HG03039 (cell line): ENCODE results near the gene MIER2.
A peak's percentile ranks its signal among the peaks of the same experiment; 100 is the strongest.
"Not testable (repeated sequence)": the region's sequence is repeated elsewhere in the genome, so short reads cannot be mapped to it uniquely, and the experiment has no call there.

Experiments
- ATAC-seq: cut with Tn5 transposase; IDR thresholded peaks from one replicate; pipeline ENCODE4 v1.9.1; 2021; ENCODE audit warnings: mild to moderate bottlenecking, moderate library complexity; ENCODE audit not compliant: unreplicated experiment

MIER2 gene, protein sequence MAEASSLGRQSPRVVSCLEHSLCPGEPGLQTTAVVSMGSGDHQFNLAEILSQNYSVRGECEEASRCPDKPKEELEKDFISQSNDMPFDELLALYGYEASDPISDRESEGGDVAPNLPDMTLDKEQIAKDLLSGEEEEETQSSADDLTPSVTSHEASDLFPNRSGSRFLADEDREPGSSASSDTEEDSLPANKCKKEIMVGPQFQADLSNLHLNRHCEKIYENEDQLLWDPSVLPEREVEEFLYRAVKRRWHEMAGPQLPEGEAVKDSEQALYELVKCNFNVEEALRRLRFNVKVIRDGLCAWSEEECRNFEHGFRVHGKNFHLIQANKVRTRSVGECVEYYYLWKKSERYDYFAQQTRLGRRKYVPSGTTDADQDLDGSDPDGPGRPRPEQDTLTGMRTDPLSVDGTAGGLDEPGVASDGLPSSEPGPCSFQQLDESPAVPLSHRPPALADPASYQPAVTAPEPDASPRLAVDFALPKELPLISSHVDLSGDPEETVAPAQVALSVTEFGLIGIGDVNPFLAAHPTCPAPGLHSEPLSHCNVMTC

DNA sequence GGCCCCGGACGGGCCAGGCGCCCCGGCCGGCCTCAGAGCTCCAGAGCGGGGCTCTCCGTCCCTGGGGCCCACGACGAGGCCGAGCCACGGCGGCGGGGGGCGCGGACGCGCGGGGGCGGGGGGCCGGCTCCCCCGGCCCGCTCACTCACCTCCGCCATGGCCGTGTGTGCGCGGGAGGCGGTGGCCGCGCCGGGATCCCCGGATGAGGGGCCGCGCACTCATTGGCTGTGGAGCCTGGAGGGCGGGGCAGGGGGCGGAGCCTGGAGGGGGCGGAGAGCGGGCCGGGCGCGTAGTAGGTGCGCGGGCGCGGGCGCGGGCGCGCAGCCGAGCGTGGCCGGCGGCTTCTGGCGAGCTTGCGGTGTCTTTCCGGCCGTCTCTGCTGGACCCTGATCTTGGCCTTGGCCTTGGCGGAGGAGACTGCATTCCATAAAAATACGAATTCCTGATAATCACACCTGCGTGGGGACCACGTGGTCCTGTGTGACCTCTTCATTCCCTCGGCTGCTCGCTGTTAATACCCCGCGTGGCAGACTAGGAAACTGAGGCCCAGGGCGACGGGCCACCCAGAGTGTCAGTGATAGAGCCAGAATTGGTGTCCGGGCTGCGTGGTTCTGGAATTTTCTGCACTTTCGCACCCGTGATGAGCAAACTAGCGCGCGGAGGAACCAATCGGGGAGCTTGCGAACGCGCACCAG is at the start of gene MIER2:
Gene MIER2 (minus strand): TSS at position 172 of the 695 bp plus-strand sequence. CDS start 14 bp downstream, at position 158.
- ATAC-seq = peak; percentile 75

DNA sequence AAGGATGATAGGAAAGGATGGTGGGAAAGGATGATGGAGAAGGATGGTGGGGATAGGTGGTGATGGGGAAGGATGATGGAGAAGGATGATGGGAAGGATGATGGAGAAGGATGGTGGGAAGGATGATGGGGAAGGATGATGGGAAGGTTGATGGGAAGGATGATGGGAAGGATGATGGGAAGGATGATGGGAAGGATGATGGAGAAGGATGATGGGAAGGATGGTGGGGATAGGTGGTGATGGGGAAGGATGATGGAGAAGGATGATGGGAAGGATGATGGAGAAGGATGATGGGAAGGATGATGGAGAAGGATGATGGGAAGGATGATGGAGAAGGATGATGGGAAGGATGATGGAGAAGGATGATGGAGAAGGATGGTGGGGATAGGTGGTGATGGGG is 49.0 kb upstream of the MIER2 start:
- ATAC-seq = not testable (repeated sequence)

DNA sequence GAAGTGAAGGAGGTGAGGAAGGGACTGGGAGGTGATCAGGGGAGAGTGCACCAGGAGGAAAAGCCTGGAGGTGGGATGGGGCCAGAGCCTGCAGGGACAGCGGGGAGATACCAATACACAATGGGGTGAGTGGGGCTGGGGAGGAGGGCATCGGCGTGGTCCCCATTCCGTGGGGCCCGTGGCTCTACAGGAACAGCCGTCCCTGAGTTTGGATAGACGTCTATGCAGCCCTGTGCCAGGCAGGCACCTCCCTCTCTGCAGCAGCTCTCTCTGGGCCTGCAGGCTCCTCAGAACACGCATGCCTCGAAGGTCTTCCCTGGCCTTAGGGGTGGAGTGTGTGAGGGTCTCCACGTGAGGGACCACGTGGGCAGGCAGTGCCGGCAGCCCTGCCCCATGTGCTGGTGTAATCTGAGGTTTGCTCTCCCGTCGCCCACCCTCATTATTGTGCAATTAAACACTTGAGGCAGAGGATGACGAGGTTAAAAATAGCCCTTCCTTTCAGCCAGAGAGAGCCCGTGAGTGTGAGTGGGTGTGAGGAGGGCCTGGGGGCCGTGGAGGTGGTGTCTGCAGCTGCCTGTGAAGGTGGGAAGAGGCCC is 47.9 kb upstream of the MIER2 start:
- ATAC-seq = no peak

DNA sequence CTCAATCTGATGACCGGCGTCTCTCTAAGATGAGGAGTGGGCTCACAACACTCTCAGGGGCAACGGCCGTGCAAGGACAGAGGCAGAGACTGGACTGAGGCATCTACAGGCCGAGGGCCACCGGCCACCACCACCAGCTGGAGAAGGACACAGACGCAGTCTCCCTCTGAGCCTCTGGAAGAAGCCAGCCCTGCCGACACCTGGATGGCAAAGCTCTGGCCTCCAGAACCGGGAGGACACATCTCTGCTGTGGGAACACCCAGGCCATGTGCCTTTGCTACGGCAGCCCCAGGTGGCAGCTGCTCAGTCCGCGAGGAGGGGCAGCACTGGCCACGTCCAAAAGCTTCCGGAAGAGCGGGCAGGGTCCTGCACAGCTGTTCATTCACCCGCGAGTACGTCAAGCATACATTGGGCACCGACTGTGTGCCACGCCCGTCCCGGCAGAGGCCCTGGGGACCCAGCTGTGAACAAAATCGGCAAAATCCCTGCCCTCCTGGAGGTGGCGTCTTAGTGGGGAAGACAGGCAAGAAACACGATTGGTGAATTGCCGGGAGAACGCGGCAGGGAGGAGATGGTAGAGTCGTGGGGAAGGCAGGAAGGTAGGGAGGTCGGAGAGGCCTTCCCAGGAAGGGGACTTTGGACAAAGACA is 47.3 kb upstream of the MIER2 start:
- no peak for ATAC-seq

DNA sequence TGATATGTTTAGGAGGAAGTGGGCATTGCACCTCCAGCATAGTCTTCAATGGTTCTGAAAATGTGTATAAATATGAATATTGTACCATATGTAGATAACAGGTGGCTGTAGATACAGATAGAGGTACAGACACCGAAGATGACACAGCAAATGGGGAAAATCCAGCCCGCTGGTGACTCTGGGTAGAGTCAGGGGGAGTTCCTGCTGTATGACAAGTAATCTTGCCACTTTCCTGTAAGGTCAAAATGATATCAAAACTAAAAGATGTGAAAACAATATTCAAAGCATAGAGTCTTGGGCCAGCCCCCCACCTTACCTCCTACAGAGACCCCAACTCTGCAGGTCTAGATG is 46.6 kb upstream of the MIER2 start:
- no peak for ATAC-seq

DNA sequence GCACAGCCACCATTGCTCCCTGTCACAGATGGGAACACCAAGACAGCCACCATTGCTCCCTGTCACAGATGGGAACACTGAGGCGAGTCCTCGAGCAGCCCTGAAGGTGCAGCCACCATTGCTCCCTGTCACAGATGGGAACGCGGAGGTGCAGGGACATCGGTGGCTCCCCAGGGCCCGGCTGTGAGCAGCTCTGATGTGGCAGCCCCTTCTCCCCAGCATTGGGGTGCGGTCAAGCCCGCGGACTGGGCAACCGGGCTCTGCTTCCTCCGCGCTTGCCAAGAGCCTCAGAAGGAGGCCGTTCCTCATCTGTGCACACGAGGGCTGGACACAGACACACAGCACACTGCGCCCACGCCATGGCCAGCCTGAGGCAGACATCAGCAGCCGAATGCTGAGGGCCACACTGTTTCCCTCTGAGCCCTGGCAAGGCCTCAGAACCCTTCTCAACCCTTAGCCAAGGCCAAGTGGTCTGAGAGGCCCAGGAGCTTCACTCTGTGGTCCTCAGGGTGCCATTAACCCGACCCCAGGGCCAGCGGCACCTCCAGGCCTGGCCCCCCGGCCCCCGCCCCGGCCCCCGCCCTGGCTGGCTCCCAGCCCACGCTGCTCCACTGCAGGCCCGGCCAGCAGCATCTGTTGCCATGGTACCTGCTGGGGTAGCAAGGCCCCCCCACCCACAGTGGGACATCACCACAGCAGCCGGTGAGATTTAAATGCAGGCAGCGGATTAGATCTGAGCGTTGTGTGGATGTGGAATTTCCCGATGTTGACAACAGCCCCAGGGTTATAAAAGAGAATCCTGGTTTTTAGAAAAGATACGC is 46.0 kb upstream of the MIER2 start:
- ATAC-seq = no peak

DNA sequence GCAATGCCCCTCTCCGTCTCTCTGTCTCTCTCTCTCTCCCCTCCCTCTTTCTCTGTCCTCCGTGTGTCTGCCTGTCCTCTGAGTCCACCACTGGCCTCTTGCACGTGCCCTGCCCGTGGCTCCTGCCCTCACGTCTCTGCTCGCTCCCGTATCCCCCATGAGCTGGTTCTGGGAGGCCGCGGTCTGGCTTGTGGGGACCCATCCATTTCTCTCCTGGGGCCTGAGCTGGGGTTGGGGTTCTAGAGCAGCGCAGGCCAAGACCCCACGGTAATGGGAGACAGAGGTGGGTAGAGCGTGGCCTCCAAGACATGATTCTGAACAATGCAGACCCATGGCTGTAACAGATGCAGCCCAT is 45.3 kb upstream of the MIER2 start:
- no peak for ATAC-seq

DNA sequence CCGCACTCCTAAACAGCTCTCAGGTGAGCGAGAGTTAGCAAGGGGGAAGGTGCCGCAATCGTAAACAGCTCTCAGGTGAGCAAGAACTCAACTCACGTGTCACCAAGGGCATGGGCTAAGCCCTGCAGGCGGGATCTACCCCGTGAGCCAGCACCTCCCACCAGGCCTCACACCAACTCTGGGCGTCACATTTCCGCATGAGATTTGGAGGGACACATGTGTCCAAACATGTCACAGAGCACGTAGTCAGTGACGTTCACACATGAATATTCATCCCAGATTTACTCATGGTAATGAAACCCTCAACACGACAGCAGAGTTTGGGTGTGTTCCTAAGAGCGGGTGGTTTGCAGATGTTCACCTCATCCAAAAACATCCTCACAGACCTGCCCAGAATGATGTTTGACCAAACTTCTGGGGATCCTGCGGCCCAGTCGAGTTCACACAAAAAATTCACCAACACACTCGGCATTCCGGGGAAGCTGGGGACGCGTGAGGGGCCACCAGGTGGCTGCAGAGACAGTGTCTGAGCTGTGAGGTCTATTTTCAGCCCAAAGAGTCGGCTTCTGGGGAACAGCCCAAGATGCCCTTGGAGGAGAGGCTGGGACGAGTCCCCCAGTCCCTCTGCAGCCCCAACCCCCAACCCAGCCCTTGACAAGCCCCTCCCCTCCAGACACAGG is 44.8 kb upstream of the MIER2 start:
- no peak for ATAC-seq

DNA sequence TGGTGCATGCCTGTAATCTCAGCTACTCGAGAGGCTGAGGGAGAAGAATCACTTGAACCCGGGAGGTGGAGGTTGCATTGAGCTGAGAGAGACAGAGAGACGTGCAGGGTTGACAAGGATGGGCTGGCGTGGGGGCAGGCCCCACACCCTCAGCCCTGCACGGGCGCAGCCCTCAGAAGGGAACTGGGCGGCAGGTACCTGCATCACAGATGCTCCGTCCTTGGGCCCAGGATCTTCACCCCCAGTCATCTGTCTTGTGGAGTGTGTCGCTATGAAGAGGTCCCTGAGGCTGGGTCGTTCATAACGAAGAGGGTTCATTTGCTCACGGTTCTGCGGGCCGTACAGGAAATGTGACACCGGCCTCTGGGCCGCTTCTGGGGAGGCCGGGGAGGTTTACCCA is 44.1 kb upstream of the MIER2 start:
- ATAC-seq = no peak

DNA sequence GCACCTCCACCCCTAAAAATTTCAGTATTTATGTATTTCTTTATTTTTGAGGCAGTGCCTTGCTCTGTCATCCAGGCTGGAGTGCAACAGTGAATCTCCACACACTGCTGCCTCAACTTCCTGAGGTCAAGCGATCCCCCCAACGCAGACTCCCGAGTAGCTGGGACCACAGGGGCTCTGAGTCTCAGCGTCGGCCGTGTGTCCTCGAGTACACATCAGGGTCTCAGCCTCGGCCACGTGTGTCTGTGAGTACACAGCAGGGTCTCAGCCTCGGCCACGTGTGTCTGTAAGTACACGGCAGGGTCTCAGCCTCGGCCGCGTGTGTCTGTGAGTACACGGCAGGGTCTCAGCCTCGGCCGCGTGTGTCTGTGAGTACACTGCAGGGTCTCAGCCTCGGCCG is 43.2 kb upstream of the MIER2 start:
- ATAC-seq = no peak

DNA sequence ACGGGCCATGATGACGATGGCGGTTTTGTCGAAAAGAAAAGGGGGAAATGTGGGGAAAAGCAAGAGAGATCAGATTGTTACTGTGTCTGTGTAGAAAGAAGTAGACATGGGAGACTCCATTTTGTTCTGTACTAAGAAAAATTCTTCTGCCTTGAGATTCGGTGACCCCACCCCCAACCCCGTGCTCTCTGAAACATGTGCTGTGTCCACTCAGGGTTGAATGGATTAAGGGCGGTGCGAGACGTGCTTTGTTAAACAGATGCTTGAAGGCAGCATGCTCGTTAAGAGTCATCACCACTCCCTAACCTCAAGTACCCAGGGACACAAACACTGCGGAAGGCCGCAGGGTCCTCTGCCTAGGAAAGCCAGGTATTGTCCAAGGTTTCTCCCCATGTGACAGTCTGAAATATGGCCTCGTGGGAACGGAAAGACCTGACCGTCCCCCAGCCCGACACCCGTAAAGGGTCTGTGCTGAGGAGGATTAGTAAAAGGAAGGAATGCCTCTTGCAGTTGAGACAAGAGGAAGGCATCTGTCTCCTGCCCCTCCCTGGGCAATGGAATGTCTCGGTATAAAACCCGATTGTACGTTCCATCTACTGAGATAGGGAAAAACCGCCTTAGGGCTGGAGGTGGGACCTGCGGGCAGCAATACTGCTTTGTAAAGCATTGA is 42.2 kb upstream of the MIER2 start:
- ATAC-seq = not testable (repeated sequence)

DNA sequence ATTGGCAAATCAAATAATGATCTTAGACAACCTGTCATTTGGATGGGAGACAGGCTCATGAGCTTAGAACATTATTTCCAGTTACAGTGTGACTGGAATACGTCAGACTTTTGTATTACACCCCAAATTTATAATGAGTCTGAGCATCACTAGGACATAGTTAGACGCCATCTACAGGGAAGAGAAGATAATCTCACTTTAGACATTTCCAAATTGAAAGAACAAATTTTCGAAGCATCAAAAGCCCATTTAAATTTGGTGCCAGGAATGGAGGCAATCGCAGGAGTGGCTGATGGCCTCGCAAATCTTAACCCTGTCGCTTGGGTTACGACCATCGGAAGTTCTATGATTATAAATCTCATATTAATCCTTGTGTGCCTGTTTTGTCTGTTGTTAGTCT is 41.6 kb upstream of the MIER2 start:
- not testable (repeated sequence) for ATAC-seq

DNA sequence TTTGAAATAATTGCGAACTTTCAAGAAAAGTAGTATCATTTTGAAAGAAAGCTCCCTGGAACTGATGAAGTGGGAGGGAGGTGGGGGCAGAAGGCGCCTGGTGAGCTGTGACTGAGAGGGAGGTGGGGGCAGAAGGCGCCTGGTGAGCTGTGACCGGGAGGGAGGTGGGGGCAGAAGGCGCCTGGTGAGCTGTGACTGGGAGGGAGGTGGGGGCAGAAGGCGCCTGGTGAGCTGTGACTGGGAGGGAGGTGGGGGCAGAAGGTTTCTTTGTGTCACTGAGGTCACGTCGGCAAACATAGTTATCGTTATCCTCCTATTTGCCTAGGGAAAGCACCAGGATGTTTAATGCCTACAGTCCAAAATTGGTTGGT is 40.2 kb upstream of the MIER2 start:
- no peak for ATAC-seq

DNA sequence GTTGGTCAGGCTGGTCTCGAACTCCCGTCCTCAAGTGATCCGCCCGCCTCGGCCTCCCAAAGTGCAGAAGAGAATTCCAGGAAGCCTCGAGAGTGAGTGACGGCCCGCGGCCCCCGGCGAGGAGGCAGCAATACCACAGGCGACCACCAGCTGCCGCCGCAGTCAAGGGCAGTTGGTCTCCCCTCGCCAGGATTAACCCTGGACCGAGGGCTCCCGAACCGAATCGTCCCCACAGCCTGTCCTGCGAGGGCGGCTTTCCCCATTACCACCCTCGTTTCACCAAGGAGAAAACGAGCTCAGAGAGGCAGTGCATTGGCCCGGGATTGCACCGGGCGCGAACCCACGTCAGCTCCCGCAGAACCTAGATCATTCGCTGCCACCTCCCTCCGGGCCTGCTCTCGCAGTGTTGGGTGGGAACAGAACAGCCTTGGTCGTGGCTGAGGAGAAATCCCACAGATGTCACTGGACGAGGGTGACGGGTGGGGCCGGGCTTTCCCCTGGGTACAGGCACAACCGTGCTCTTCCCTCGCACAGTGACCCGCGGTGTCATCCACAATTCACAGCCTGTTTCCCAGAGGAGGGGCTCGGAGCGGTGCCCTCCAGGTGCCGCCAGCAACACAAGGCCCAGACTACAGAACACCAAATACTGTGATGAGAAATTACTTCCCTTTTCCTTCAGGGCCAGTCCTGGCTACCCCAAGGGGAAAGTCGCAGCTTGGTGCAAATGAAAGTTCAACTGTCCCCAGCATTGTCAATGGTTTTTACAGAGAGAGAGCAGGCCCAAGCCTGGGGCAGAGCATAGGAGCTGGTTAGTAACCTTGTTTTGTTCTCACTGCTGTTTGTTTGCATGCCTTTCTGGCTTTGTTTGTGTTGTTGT is 39.6 kb upstream of the MIER2 start:
- ATAC-seq = no peak

DNA sequence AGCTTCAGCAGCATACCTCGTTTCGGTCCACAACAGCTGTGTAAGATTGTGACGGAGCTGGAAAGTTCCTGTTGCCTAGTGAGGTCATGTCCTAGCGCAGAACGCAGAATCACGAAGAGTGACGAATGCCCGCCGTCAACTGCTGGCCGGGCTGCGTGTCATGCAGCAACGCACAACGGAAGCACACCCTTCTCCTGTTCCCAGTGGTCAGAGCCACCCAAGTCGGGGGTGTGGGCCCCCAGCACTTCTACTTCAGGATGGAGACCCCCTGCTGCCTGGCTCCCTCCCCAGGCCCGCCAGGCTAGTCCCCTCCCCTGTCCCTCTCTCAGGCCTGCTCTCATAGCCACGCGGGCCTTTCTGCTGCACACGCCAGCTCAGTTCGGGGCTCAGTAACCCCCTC is 38.4 kb upstream of the MIER2 start:
- no peak for ATAC-seq

DNA sequence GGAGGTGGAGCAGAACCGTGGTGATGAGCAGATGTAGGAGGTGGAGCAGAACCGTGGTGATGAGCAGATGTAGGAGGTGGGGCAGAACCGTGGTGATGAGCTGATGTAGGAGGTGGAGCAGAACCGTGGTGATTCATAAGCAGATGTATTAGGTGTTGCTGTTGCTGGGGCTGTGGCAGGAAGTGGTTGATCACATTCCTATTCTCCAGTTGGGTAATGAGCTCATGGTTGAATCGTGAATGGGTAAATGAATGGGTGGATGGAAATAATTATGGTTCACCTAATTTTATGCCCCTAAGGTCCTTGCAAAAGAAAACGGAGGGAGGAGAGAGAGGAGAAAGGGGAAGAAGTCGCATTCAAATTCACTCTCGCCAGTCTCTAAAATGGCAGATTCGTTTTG is 38.0 kb upstream of the MIER2 start:
- ATAC-seq = not testable (repeated sequence)

DNA sequence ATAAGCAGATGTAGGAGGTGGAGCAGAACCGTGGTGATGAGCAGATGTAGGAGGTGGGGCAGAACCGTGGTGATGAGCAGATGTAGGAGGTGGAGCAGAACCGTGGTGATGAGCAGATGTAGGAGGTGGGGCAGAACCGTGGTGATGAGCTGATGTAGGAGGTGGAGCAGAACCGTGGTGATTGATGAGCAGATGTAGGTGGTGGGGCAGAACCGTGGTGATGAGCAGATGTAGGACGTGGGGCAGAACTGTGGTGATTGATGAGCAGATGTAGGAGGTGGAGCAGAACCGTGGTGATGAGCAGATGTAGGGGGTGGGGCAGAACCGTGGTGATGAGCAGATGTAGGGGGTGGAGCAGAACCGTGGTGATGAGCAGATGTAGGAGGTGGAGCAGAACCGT is 37.3 kb upstream of the MIER2 start:
- ATAC-seq = not testable (repeated sequence)

DNA sequence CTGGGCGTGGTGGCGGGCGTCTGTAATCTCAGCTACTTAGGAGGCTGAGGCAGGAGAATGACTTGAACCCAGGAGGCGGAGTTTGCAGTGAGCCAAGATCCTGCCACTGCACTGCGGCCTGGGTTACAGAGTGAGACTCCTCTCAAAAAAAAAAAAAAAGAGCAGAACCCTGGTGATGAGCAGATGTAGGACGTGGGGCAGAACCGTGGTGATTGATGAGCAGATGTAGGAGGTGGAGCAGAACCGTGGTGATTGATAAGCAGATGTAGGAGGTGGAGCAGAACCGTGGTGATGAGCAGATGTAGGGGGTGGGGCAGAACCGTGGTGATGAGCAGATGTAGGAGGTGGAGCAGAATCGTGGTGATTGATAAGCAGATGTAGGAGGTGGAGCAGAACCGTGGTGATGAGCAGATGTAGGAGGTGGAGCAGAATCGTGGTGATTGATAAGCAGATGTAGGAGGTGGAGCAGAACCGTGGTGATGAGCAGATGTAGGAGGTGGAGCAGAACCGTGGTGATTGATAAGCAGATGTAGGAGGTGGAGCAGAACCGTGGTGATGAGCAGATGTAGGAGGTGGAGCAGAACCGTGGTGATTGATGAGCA is 36.1 kb upstream of the MIER2 start:
- ATAC-seq = not testable (repeated sequence)
